ENCODE measurements around the gene C16orf96.

GRCh38 chr16:4537376-4538343 lies 18.5 kb upstream of the C16orf96 start:
- TF ChIP-seq EZH2 (IDR thresholded peaks at IDR 0.05; ENCODE audit: insufficient read depth, poor library complexity, severe bottlenecking), result no peak
- no peak for TF ChIP-seq EZH2phosphoT487 (IDR thresholded peaks at IDR 0.05; ENCODE audit: insufficient read depth, low read depth)

Data from GM23248 (cell line).